ENCODE data around the gene C1QTNF8.

DNA sequence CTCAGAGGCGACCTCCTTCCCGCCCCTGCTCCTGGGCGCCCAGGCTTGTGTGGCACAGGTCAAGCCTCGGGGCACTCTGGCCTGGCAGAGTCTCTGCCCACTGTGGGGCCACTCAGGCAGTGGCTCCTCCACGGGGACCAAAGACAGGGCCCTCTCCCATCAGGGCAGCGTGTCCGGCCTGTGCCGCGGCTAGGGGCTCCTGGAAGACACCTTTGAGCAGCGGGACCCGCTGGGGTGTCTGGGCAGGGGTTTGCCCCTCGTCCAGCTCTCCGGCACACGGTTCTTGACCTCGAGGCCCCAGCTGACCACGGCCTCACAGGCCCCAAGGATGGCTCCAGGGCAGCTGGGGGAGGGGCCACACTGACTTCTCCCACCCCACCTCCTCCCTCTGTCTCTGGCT lies 48.2 kb downstream of the C1QTNF8 start:
- TF ChIP-seq CREB1 (IDR thresholded peaks at IDR 0.05; ENCODE audit: low read depth), result no peak
- TF ChIP-seq EP300 (IDR thresholded peaks at IDR 0.05; ENCODE audit: borderline replicate concordance), result no peak
- TF ChIP-seq CEBPB (IDR thresholded peaks at IDR 0.05), result no peak
- no peak for TF ChIP-seq TAF1 (IDR thresholded peaks at IDR 0.05; ENCODE audit: low read depth)
- TF ChIP-seq FOXM1 (IDR thresholded peaks at IDR 0.05; ENCODE audit: borderline replicate concordance, low read depth), result no peak
- TF ChIP-seq, protein P1, sequence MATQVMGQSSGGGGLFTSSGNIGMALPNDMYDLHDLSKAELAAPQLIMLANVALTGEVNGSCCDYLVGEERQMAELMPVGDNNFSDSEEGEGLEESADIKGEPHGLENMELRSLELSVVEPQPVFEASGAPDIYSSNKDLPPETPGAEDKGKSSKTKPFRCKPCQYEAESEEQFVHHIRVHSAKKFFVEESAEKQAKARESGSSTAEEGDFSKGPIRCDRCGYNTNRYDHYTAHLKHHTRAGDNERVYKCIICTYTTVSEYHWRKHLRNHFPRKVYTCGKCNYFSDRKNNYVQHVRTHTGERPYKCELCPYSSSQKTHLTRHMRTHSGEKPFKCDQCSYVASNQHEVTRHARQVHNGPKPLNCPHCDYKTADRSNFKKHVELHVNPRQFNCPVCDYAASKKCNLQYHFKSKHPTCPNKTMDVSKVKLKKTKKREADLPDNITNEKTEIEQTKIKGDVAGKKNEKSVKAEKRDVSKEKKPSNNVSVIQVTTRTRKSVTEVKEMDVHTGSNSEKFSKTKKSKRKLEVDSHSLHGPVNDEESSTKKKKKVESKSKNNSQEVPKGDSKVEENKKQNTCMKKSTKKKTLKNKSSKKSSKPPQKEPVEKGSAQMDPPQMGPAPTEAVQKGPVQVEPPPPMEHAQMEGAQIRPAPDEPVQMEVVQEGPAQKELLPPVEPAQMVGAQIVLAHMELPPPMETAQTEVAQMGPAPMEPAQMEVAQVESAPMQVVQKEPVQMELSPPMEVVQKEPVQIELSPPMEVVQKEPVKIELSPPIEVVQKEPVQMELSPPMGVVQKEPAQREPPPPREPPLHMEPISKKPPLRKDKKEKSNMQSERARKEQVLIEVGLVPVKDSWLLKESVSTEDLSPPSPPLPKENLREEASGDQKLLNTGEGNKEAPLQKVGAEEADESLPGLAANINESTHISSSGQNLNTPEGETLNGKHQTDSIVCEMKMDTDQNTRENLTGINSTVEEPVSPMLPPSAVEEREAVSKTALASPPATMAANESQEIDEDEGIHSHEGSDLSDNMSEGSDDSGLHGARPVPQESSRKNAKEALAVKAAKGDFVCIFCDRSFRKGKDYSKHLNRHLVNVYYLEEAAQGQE (IDR thresholded peaks at IDR 0.05; ENCODE audit: low read depth), result no peak
- TF ChIP-seq YY1 (IDR thresholded peaks at IDR 0.05; ENCODE audit: low read depth), result no peak
- no peak for TF ChIP-seq NFIC (IDR thresholded peaks at IDR 0.05)
- TF ChIP-seq USF1 (IDR thresholded peaks at IDR 0.05), result no peak
- no peak for TF ChIP-seq TCF12 (IDR thresholded peaks at IDR 0.05; ENCODE audit: low read depth)
- TF ChIP-seq EGR1 (IDR thresholded peaks at IDR 0.05), result no peak
- TF ChIP-seq MAX (IDR thresholded peaks at IDR 0.05), result no peak
- no peak for TF ChIP-seq RAD21 (IDR thresholded peaks at IDR 0.05; ENCODE audit: low read depth)
- no peak for TF ChIP-seq TEAD4 (IDR thresholded peaks at IDR 0.05)

Data from Ishikawa (cell line).